HG03097 (cell line): Measurements from ENCODE around the gene SCN4A.
"Not testable (repeated sequence)": the region's sequence is repeated elsewhere in the genome, so short reads cannot be mapped to it uniquely, and the experiment has no call there.

ENCODE experiments used
- ATAC-seq: cut with Tn5 transposase; IDR thresholded peaks from one replicate; pipeline ENCODE4 v1.9.1; 2021; ENCODE audit not compliant: unreplicated experiment, low FRiP score

SCN4A gene

GRCh38 chr17:63972796-63973195 lies at the start of gene SCN4A:
Gene SCN4A, minus strand, starts transcription at chr17:63972918. Its CDS starts 77 bp downstream, at chr17:63972841.
- ATAC-seq: no peak

GRCh38 chr17:64020056-64020766 lies 47.5 kb upstream of the SCN4A start, which contains the start of gene ICAM2:
Gene ICAM2, minus strand, starts transcription at chr17:64020633. Its CDS starts 13,942 bp downstream, at chr17:64006691.
- peak; percentile 48 for ATAC-seq

- ATAC-seq: peak; percentile 1
These were observed 46.8 kb upstream of the SCN4A start for GRCh38 chr17:64019551-64019961.

- ATAC-seq: no peak
These were observed 44.8 kb upstream of the SCN4A start for GRCh38 chr17:64017381-64017980.

GRCh38 chr17:64016974-64017373 lies 44.3 kb upstream of the SCN4A start:
- no peak for ATAC-seq

- no peak for ATAC-seq
These were observed 43.6 kb upstream of the SCN4A start for GRCh38 chr17:64016231-64016784.

- ATAC-seq: no peak
These were observed 42.7 kb upstream of the SCN4A start for GRCh38 chr17:64015447-64015846.

- ATAC-seq: no peak
These were observed 37.1 kb upstream of the SCN4A start for GRCh38 chr17:64009571-64010402.

- ATAC-seq: no peak
These were observed 36.1 kb upstream of the SCN4A start for GRCh38 chr17:64008830-64009229.

- no peak for ATAC-seq
These were observed 35.6 kb upstream of the SCN4A start for GRCh38 chr17:64008346-64008745.

- ATAC-seq: no peak
These were observed 35.1 kb upstream of the SCN4A start for GRCh38 chr17:64007838-64008282.

GRCh38 chr17:64007089-64007837 lies 34.5 kb upstream of the SCN4A start:
- not testable (repeated sequence) for ATAC-seq

GRCh38 chr17:64006361-64007088 lies 33.8 kb upstream of the SCN4A start:
- no peak for ATAC-seq

GRCh38 chr17:64005734-64006167 lies 33.0 kb upstream of the SCN4A start:
- ATAC-seq: no peak

GRCh38 chr17:64004903-64005733 lies 32.4 kb upstream of the SCN4A start:
- no peak for ATAC-seq

- ATAC-seq: no peak
These were observed 31.6 kb upstream of the SCN4A start for GRCh38 chr17:64004218-64004770.

- ATAC-seq: no peak
These were observed 30.9 kb upstream of the SCN4A start for GRCh38 chr17:64003526-64004121.
